ENCODE data around the gene AGAP1.

DNA sequence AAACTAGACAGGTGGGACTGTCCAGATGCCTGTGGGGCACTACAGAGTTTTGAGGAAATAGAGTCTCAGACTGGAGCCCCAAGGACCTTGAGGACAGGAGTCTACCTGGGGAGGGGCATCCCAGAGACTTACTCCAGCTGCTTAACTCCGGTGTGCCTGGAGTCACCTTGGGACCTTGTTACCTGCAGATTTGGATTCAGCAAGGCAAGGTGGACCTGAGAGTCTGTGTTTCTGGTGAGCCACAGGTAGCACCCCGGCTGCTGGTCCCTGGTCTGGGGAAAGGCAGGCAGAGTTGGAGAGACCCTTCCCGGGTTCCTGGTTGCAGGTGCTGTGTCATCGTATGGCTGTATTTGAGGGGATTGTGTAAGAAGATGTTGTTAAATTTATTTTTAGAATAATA, 102.4 kb downstream of the AGAP1 start:
- TF ChIP-seq POLR2A (IDR thresholded peaks at IDR 0.05; ENCODE audit: low read depth, low read length) (no peak), POLR2AphosphoS5 (IDR thresholded peaks at IDR 0.05; ENCODE audit: low read depth, low read length) (no peak)

Data from GM12892 (cell line).